ENCODE measurements around the gene ACP2.

The ACP2 gene

GRCh38 chr11:47235163-47235562, 13.5 kb downstream of the ACP2 start:
- no peak for DNase-seq (ENCODE audit: extremely low read depth, low read depth)
- TF ChIP-seq CTCF (IDR thresholded peaks at IDR 0.05; ENCODE audit: low read depth, low read length, missing control alignments) = no peak
- H3K4me3 ChIP-seq (replicated peaks; ENCODE audit: low read depth, low read length) = no peak overlapping the region

- no peak for TF ChIP-seq CTCF (IDR thresholded peaks at IDR 0.05; ENCODE audit: low read depth, low read length, missing control alignments)
These were observed 13.9 kb downstream of the ACP2 start for GRCh38 chr11:47234669-47235100.

GRCh38 chr11:47233989-47234668, 14.5 kb downstream of the ACP2 start:
- H3K4me3 ChIP-seq (replicated peaks; ENCODE audit: low read depth, low read length) = no peak overlapping the region
- peak; percentile 27 for TF ChIP-seq CTCF (IDR thresholded peaks at IDR 0.05; ENCODE audit: low read depth, low read length, missing control alignments)
- no peak for DNase-seq (ENCODE audit: extremely low read depth, low read depth)

More at GRCh38 chr11:47234669-47235100, 13.9 kb downstream of the ACP2 start:
- DNase-seq (ENCODE audit: extremely low read depth, low read depth) = no peak
- H3K4me3 ChIP-seq (replicated peaks; ENCODE audit: low read depth, low read length) = no peak overlapping the region

- no peak for TF ChIP-seq CTCF (IDR thresholded peaks at IDR 0.05; ENCODE audit: low read depth, low read length, missing control alignments)
- DNase-seq (ENCODE audit: extremely low read depth, low read depth) = no peak
- H3K4me3 ChIP-seq (replicated peaks; ENCODE audit: low read depth, low read length) = no peak overlapping the region
These were observed 15.6 kb downstream of the ACP2 start for GRCh38 chr11:47233051-47233450.

- TF ChIP-seq CTCF (IDR thresholded peaks at IDR 0.05; ENCODE audit: low read depth, low read length, missing control alignments) = no peak
- H3K4me3 ChIP-seq (replicated peaks; ENCODE audit: low read depth, low read length) = no peak overlapping the region
- no peak for DNase-seq (ENCODE audit: extremely low read depth, low read depth)
These were observed 19.5 kb downstream of the ACP2 start for GRCh38 chr11:47229161-47229560.

GRCh38 chr11:47225552-47226400, 22.8 kb downstream of the ACP2 start:
- H3K4me3 ChIP-seq (replicated peaks; ENCODE audit: low read depth, low read length) = no peak overlapping the region
- no peak for DNase-seq (ENCODE audit: extremely low read depth, low read depth)
- TF ChIP-seq CTCF (IDR thresholded peaks at IDR 0.05; ENCODE audit: low read depth, low read length, missing control alignments) = no peak

Measured in HFF-Myc (cell line).